HepG2 (cell line): ENCODE results near the gene SEC14L1. TPM values are rescaled to one million over a fixed set of nuclear protein-coding genes. Genes with fewer than 3 reads are reported as not detected.

Experiments
- ARID5B ChIP-seq: IDR thresholded peaks from 2 replicates; pipeline ENCODE4 v1.4.0; 2020; ENCODE audit warnings: mild to moderate bottlenecking, missing genetic modification reagents
- ERF ChIP-seq: IDR thresholded peaks from 2 replicates; pipeline ENCODE4 v1.6.1; 2018; ENCODE audit warnings: missing biosample characterization, missing genetic modification reagents
- EZH2 ChIP-seq: conservative IDR thresholded peaks from 2 replicates; pipeline ENCODE4 v1.6.1; 2012; ENCODE audit warnings: mild to moderate bottlenecking, low read depth, low read length, moderate library complexity
- HDAC2 ChIP-seq: sonication (generic); formaldehyde crosslinking; IDR thresholded peaks from 2 replicates; pipeline ENCODE4 v1.4.0; 2020; ENCODE audit warnings: missing genetic modification reagents
- HINFP ChIP-seq: sonication (generic); formaldehyde crosslinking; IDR thresholded peaks from 2 replicates; pipeline ENCODE4 v1.4.0; 2020; ENCODE audit warnings: low read depth, mild to moderate bottlenecking, missing genetic modification reagents
- MIXL1 ChIP-seq: IDR thresholded peaks from 2 replicates; pipeline ENCODE4 v1.6.1; 2016
- NFE2L1 ChIP-seq: sonication (generic); formaldehyde crosslinking; IDR thresholded peaks from 2 replicates; pipeline ENCODE4 v1.4.0; 2020; ENCODE audit warnings: missing genetic modification reagents, mild to moderate bottlenecking, borderline replicate concordance
- NR2F6 ChIP-seq, 2 experiments: IDR thresholded peaks; 2 replicates each; pipeline ENCODE4 v1.6.1; 2016; ENCODE audit warnings: antibody characterized with exemption in 1 of 2, mild to moderate bottlenecking in 1 of 2
- POGZ ChIP-seq: sonication (generic); formaldehyde crosslinking; IDR thresholded peaks from 2 replicates; pipeline ENCODE4 v1.4.0; 2020; ENCODE audit warnings: mild to moderate bottlenecking, missing genetic modification reagents
- PPARG ChIP-seq: conservative IDR thresholded peaks from 2 replicates; pipeline ENCODE4 v1.6.1; 2016; ENCODE audit warnings: missing biosample characterization, missing genetic modification reagents
- RARA ChIP-seq: IDR thresholded peaks from 2 replicates; pipeline ENCODE4 v1.6.1; 2016; ENCODE audit warnings: missing genetic modification reagents, missing compliant biosample characterization
- SOX6 ChIP-seq, 2 experiments: fragments of 450-650 bp in 1 of 2; sonication (generic) in 1 of 2; formaldehyde crosslinking in 1 of 2; IDR thresholded peaks; 2 replicates each; pipeline versions ENCODE4 v1.4.0 to v1.6.1; 2017 to 2020; ENCODE audit warnings: antibody characterized with exemption in 1 of 2, mild to moderate bottlenecking in 1 of 2, missing genetic modification reagents in 1 of 2
- SYNCRIP ChIP-seq: fragments of 200-400 bp; formaldehyde crosslinking; IDR thresholded peaks from 2 replicates; pipeline ENCODE4 v1.6.1; 2018; ENCODE audit warnings: mild to moderate bottlenecking, low read depth, low read length; ENCODE audit not compliant: insufficient read depth
- ZBTB14 ChIP-seq: sonication (generic); formaldehyde crosslinking; IDR thresholded peaks from 2 replicates; pipeline ENCODE4 v1.4.0; 2020; ENCODE audit warnings: missing genetic modification reagents
- ZNF275 ChIP-seq: sonication (generic); formaldehyde crosslinking; IDR thresholded peaks from 2 replicates; pipeline ENCODE4 v1.8.0; 2022; ENCODE audit warnings: missing genetic modification reagents, mild to moderate bottlenecking, inconsistent platforms, borderline replicate concordance
- ZNF292 ChIP-seq: sonication (generic); formaldehyde crosslinking; IDR thresholded peaks from 2 replicates; pipeline ENCODE4 v1.8.1; 2022; ENCODE audit warnings: mild to moderate bottlenecking, low read depth, missing genetic modification reagents, borderline replicate concordance
- ZNF704 ChIP-seq: sonication (generic); formaldehyde crosslinking; IDR thresholded peaks from 2 replicates; pipeline ENCODE4 v1.8.1; 2023; ENCODE audit warnings: mild to moderate bottlenecking, inconsistent platforms, moderate library complexity, missing genetic modification reagents, borderline replicate concordance
- ZNF747 ChIP-seq: sonication (generic); formaldehyde crosslinking; IDR thresholded peaks from 2 replicates; pipeline ENCODE4 v1.8.1; 2023; ENCODE audit warnings: missing genetic modification reagents, mild to moderate bottlenecking, borderline replicate concordance
- polyA plus RNA-seq, 8 experiments: library from polyadenylated mRNA; depleted of rRNA in 3 of 8; stranded (reverse) in 7 of 8; unstranded in 1 of 8; fragments of >200 nt; fragmentation: Illumina TruSeq in 4 of 8; extraction: Trizol in 4 of 8; gene quantifications; 2 replicates each; pipeline versions ENCODE4 v1.2.1 to v1.2.3, GENCODE V29; 2011 to 2016; ENCODE audit warnings: low read depth in 4 of 8, missing spikeins in 1 of 8, mixed read lengths in 1 of 8; ENCODE audit not compliant: insufficient read depth in 1 of 8
- total RNA-seq, 5 experiments: library from RNA; depleted of rRNA; stranded (reverse); fragments of >200 nt; fragmentation: Illumina TruSeq; extraction: Trizol; gene quantifications; 2 replicates each; pipeline ENCODE4 v1.2.3, GENCODE V29; 2016; ENCODE audit warnings: low read depth in 1 of 5

The SEC14L1 gene
- total and polyA plus RNA-seq, 2 of the 13 experiments (the other 11 are each of a cell fraction or from before 2014, with no cell fraction given) = 26.3 to 43.9 TPM

GRCh38 chr17:77145612-77146245, 5.0 kb downstream of the SEC14L1 start (continued):
- TF ChIP-seq EZH2 (no peak), POGZ (CRISPR knock-in tag) (0 out of 2 replicates have a peak, but pooled peaks have one; percentile 31), SOX6 (IDR thresholded peaks at IDR 0.05) (no peak), SOX6 (CRISPR knock-in tag; IDR thresholded peaks at IDR 0.05) (peak; percentile 34; the same call in 1 of the 2 replicates), NR2F6 (IDR thresholded peaks at IDR 0.05) (peak; percentile 55), NR2F6 (CRISPR knock-in tag; IDR thresholded peaks at IDR 0.05) (no peak; the same call in 1 of the 2 replicates), ZNF275 (peak; percentile 58; the same call in 1 of the 2 replicates), ZNF704 (CRISPR knock-in tag) (0 out of 2 replicates have a peak, but pooled peaks have one; percentile 44), PPARG (CRISPR knock-in tag) (peak; percentile 72), HINFP (CRISPR knock-in tag) (peak; percentile 72; the same call in 1 of the 2 replicates), NFE2L1 (no peak), ZNF747 (CRISPR knock-in tag) (no peak), ZBTB14 (CRISPR knock-in tag) (no peak), HDAC2 (CRISPR knock-in tag) (peak; percentile 45; the same call in 1 of the 2 replicates), MIXL1 (CRISPR knock-in tag) (peak; percentile 63; the same call in 1 of the 2 replicates), ERF (CRISPR knock-in tag) (no peak; the same call in 1 of the 2 replicates), ZNF292 (CRISPR knock-in tag) (peak; percentile 40; the same call in 1 of the 2 replicates), RARA (CRISPR knock-in tag) (peak; percentile 49), SYNCRIP (no peak), ARID5B (peak; percentile 55; the same call in 1 of the 2 replicates)
